Measurements from ENCODE around the gene CD44.

The CD44 gene

DNA sequence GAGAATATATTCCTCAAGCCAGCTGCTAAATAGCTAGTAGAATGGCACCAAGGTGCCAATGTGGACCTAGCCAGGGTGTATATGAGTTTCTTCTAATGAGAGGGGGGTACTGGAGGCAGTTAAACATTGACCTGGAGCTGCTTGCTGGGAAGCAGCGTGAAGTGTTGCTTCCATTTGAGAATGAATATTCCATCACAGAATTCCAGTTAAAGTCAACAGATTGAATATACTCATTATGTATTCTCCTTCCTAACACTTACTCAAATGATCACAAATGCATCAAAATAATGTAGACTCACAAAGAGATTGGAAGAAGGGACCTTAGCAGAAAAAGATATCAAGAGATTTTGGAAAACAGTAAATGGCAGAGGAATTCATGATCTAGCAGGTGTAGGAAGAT, 102.1 kb downstream of the CD44 start:
- DNase-seq: no peak

DNA sequence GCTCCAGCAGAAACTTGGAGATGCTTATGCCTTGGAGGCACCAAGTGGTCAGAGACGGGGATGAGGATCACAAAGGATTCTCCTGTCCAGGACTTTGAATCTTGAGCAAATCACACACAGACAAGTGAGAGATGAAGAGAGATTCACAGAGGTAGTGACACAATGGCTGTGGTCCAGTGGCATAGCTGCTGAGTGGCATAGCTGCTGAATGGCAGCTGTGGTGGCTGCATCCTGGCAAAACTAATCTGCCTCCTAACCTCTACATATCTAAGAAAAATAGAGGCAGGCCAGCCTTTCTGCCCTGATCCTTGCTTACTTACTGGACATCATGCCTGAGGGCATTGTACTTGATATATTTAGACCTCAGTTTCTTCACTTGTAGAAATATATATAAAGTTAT, 102.6 kb downstream of the CD44 start:
- DNase-seq: no peak

DNA sequence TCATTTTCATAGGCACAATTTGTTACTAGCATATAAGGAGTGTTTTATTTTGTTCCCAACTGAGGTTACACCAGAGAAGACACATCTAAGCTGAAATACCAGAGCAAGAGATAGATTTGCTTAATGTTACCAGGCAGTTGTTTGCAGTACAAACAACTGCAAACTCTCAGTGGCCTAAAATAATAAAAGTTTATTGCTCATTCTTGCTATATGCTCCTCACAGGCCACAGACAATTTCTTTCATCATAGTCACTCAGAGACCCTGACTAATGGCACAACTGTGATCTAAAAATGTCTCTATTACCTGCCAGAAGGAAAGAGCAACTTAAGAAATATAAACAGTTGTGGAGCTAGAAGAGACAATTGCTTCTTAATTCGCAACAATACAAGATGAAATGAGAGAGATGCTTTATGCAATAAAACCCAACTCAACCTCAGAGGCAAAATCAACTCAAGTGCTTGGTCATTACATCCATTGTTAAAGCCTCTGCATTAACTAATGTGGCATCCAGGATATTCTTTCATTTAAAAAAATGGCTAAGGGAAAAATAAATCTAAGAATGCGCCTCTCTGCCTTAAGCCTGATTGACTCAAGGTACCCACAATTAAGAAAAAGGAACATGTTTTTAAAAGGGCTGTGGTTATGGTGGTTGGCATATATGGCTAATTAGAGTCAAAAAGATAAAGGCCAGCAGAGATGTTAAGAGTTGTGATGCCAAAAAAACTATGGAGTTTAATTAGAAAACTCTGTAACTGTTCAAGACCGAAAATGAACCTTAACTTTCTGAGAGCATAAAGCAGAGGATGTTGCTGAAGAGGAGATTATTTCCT, 103.7 kb downstream of the CD44 start:
- DNase-seq: no peak

DNA sequence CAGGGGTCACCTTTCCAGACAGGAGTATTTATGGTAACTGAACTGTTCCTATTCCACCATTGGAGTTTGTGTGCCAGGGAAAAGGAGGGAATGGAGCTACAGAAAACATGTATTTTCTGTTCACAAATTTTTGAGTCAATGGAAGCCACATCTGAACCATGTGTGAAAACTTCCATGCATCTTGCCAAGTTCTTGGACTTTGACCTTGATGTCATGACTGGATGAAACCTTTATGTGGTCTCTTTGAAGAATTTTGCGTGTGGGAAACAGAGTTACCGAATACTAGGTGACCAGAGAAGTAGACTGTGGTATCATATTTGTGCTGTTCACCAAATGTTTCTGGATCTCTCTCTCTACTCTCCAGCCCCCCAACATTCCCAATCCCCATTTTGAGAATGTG, 104.8 kb downstream of the CD44 start:
- DNase-seq: no peak

DNA sequence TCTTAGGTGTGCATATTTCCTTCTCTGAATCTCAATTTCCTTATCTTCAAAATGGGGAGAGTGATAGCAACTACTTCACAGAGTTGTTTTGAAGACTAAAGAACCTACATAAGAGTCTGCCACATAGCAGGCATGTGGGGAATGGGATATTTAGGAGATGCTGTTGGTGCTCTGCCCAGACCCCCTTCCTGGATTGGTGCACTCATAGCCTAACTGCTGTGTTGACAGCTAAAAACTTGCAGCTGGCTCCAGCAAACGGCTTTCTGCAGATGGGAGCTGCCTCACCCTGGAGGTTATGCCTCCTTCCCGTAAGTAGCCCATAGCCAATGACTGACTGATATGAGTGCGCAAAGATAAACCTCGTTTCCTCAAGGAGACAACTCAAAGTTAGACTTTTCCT, 106.1 kb downstream of the CD44 start:
- DNase-seq: no peak

DNA sequence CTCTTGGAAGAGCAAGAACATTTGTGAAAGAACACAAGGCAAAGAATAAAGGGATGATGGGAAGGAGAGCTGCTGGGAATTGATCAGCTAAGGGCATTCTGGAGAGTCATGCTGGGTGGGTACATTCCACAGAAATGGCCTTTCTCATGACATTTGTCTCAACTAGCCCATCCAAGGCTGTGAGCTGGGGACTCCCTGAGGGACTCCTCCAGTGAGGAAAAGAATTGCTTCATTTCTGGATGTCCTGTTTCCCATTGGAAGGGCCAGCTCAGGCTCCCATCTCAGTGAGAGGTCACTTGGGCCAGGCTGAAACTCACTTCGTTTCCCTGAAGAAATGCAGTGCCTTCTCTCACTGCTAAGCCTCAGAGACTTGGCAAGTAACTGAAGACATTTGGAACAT, 106.8 kb downstream of the CD44 start:
- no peak for DNase-seq

DNA sequence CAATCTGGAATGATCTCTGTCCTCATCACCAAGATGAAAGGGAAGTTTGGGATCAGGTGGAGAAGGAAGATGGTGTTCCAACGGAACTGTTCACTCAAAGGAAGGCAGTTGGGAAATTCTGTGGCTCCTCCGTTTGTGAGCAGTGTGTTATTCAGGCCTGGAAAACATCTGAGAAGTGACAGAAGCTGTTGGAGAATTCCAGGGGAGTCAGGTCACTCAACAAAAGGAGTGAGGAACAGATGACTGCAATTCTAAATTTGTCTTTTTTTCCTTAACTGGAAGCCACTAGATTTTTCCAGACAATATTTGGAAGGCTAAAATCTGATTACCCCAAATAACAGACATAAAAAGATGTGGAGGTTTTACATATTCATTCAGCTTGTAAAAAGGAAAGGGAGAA, 107.8 kb downstream of the CD44 start:
- DNase-seq: no peak

DNA sequence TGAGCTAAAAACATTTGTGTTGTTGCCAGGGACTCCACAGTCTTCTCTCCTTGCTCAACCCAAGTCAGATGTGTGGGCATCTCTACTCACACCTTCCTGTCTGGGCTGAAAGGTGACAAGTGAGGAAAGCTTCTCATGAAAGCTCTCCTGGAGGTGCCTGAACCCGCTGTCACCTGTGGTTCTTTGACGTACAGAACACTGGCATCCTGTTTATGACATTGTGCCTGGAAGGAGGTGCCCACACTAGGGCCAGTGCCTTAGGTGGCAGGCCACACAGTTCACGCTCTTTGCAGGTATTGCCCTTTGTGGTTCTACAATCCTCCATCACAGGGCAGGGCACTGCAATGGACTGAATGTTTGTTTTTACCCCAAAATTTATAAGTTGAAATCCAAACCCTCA, 108.5 kb downstream of the CD44 start:
- no peak for DNase-seq

DNA sequence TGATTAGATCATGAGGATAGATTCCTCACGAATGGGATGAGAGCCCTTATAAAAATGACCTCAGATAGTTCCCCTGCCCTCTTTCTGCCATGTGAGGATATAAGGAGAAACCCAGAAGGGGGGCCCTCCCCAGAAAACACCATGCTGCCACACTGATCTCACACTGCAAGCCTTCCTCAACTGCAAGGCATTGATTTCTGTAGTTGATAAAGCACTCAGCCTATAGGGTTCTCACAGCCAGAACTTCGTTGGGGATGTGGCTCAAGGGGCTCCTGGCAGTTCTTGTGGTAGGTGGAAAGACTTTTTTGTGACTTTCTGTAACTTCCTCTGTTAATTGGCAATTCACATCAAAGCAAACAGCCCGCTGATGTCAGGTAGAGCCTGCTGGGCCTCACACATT, 108.9 kb downstream of the CD44 start:
- no peak for DNase-seq

DNA sequence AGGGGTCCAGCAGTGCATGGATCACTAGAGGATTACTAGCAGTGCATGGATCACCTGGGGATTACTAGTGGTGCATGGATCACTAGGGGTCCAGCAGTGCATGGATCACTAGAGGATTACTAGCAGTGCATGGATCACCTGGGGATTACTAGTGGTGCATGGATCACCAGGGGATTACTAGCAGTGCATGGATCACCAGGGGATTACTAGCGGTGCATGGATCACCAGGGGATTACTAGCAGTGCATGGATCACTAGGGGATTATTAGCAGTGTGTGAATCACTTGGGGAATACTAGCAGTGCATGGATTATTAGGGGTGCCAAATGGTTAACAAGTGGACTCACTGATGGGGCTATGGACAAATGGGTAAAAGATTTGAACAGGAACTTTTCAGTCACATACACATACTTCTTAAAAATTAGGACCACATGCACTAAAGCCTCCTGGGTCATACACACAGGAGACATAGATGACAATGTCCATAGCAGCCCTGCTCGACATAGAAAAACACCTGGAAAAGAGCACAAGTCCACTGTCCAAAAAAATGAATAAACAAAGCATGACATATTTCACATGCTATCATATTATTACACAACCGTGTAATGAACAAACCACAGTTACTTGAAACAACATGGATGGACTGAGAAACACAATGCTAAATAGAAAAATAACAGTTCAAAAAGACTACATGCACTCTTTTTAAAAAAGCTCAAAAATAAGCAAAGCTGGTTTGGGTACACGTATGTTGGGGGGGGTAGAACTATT, 109.8 kb downstream of the CD44 start:
- no peak for DNase-seq

DNA sequence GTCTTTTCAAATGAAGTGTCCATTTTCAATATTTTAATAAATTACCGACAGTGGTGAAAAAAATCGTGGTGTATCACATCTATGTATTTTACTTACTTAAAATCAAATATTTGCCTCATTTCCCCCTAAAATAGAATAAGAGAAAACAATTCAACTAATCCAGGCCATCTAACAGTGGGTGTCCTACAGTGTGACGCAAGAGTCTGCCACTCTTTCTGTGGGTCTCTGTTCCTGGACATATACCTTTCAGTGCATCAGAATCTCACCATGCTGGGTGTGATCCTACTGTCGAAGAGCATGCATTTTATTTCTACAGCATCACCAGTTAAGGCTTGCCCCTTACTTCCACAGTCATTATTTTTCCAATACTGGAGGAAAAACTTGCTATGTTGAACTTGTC, 111.2 kb downstream of the CD44 start:
- DNase-seq: no peak

DNA sequence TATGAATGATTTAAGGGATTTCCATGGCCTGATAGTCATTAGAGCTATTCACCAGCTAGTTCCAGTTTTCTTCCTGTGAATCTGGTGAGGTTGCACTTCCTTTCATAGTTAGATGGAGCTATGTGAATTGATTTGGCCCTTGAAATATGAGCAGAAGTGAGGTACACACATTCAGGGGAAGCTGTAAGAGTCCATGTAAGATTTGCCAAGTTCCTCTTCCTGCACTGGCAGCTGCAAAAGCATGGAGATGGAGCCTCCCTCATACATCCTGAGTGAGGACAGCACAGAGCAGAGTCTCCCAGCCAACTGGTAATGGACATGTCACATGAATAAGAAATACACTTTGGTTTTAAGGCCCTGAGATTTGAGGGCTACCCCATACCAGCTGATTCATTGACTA, 111.7 kb downstream of the CD44 start:
- no peak for DNase-seq

DNA sequence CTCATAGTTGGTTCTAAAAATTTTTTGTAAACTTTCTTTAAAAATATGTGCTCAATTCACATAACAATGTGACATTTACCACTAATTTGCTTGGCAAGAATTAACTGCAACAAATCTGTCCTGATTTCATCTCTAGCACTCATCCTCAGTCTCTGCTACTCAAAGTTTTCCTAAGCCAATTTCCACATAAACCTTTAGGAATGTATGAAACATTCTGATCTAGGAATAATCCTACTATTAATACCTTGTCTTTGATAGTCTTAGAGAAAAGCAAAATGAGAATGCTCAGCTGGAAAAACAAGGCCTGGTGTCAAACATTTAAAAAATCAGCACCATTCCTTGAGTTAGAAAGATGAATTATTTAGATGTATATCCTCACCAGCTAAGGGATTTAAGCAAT, 114.3 kb downstream of the CD44 start:
- no peak for DNase-seq

DNA sequence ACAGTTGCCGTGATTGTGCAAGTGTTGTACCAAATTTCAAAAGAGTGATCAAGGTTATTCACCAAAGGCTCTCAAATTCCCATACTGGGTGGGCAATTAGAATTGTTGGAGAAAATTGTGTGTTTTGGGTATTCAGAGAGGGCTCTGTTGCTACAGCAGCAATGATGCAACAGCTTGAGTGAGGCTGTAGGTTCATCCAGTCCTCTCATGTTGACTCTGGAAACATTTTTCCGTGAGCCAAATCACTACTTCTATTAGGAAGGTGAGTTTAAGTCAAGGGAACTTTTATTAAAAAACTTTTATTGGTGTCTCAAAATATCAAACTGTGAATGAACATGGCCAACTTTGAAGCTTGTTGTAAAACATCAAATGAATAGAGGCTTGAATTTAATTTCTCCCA, 116.5 kb downstream of the CD44 start:
- DNase-seq: no peak

DNA sequence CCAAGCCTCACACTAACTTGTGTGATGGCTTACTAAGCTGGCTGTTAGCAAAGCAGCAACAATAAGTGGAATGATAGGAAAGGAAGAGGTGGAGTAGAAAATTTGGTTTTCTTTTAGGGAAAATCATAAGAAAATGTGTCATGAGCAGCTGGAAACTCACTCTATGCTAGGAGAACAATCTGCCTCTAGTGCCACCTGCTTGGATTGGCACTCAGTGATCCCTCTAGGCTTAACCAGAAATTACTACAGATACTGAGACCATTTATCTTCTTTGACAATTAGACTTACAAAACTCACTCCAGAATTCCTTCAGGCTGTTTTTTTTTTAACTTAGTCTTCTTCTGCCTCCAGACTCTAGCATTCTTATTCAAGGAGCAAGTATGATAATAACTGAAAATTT, 117.3 kb downstream of the CD44 start:
- DNase-seq: no peak

DNA sequence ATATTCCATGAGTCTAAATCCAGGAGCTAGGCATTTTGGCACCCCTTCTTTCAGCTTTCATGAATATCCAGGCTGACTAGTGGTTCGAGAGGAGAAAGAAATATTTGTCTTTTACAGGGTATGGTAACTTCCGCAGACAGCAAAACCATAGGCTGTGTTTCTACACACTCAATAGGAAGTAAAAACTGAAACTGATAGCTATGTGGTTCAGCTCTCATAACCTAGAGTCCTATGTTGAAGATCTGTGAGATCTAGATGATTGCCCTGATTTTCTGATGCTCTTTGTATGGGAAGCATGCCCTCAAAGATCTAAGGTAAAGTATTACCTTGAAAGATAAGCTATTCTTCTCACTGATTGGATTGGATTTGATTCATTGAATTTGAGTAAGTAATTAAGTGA, 118.3 kb downstream of the CD44 start:
- no peak for DNase-seq

DNA sequence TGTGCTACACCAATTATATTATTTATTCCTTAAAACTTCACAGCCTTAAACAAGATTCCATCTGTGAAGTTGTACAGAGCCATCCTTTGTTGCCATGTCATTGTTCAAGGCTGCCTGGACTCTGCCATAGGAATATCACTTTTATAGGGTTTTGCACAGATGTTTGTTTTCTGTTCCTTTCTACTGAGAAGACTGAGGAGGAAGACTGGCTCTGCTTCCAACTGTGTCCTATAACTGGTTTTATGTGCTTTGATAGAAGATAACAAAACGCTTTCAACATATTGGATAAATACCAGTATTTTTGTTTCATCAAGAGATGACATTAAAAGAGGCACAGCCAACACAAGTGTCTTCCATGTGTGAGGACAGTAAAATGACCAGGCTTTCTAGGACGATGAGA, 120.6 kb downstream of the CD44 start:
- DNase-seq: no peak

DNA sequence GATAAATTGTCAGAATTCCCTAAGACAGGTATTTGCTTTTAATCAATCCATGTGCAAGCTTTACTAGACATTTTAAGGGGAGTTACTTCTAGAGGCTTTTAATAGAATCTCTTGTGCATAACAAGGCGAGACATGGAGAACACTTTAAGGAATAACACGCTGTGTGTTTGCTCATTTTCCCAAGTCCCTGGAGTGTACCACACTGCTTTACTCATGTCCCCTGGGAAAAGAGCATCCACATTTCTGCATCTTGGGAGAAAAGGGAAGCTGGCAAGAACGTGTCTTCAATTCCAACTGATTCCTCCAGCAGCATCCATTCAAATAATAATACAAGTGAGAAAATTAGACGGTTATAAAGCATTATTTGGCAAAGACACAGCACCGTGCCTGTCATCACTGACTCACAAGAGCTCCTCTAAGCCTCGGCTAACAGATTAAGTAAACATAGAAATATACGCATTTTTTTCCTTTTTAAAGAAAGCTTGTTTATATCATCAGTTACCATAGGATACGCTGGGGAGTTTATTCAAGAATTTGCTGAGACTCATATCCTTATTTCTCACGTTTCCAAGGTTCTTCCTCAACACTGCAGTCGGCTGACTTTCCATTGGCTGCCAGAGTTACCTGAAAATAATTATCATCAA, 121.5 kb downstream of the CD44 start:
- no peak for DNase-seq

DNA sequence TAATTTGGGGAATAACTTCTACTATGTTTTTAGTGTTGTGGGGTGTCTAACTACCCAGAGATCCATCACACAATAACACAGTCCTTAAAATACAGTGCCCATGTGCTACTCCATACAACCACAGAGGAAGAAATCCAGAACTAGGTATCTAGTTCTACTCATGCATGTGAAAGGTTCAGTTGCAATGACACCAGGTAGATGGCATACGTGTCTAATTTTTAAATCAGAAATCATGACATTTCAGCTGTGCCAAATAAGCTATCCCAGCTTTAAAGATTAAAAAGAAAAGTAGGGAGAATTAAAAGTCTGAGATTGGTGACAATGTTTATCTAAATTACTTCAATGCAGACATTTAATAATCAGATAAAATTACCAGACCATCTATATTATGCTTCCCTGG, 122.2 kb downstream of the CD44 start:
- DNase-seq: no peak

DNA sequence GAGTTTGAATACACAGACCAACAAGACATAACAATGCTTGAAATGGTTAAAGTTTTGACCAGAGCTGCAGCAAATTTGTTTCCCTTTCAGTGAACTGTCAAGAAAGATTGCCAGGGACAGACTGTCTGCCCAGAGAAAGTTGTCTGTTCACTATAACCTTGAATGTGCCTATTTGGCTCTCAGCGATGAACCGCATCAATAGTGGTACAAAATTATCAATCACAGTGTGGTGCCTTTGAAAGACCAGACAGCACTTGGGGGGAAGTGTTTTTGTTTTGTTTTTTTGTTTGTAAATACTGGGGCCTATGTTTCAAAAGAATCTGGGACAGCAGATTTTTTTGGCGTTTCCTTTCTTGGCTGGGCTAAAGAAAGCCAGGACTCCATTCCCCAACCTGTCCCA, 123.1 kb downstream of the CD44 start:
- no peak for DNase-seq

DNA sequence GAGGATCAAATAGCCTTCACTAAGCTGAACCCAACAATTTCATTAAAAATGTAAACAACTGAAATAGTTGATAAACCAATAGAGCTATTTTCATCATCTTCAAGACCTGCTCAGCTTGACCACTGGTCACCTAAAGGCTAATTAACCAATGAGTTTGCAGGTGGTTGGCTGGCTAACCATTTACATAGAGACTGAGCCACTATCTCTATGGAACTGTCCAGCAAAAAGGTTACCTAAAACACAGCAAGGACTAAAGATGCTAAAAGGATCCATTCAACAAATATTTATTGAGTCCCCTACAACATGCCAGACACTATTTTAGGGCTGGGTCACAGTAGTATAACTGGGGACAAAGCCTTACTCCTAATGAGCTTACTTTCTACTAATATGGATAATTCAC, 123.8 kb downstream of the CD44 start:
- no peak for DNase-seq

DNA sequence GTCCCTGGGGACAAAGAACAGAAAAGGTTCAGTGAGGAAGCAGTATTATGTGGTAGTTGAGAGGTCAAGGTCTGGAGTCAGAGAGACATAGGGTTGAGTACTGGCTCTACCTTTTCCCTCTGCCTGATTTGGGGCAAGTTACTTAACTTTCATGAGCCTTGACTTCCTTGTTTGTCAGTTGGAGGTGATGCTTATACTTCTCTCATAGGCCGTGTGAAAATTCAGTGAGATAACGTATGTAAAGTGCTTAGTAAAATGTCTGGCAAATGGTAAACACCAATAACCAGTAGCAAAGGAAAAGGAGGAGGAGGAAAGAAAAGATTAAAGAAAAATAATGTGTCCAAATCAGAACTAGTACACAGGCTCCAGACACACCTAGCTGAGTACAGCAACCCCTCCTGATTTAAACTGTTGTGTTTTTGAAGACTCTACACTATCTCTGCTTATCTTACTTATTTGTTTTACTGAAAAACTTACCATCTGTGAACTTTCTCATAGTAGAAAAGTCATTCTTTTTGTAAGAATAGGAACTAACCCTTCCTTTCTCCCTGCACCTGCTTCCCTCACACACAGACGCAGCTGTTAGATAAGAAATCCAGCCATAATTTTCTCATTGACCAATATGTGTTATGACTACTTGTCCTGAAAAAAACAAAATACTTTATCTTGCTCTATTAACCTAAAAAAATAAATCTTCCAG, 126.9 kb downstream of the CD44 start:
- DNase-seq: no peak

DNA sequence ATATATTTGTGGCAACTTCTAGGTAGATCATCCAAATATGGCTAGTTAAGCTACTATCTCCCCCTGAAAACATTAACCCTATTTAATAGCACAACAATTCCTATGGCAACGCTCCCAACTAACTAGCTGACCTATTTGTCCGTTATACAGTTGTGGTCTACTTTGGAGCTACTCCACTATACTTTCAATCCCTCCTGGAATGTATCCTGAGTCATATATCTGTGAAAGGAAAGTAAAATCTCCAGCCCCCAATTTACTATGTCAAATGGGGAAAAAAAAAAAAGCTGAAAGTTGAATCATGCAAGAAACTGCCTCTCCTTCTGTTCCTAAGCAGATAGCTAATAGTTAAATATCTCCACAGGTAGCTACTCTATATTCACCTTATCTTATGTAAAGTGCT, 128.5 kb downstream of the CD44 start:
- DNase-seq: no peak

DNA sequence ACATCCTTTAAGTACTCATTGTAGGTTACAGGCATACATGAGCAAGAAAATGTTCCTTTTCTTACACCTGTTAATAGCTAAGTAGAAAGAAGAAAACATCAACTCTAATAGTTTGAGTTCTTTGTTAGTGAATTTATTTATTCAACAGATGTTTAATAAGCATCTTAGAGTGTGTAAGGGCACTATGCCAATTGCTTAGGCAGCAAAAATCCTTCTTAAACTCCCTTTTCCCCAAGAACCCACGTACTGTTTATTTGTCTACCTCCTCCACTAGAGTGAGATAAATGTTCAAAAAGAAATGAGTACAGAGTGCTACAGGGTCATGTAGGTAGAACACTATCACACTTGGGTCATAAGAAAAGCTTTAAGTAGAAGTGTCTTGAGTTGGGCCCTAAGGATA, 131.4 kb downstream of the CD44 start:
- DNase-seq: no peak
